IMR-90 (cell line): ENCODE results near the gene CHST2. TPM values are rescaled to one million over a fixed set of nuclear protein-coding genes. Genes with fewer than 3 reads are reported as not detected.

Source experiments
- ATAC-seq: fragments of 200-7000 bp; cut with Tn5 transposase; 2 replicates; pipeline ENCODE4 v1.9.1; 2020; ENCODE audit warnings: low read depth, mild to moderate bottlenecking, moderate library complexity
- BruUV-seq: library from RNA; stranded (reverse); fragments of 400-500 nt; replicated peaks from 2 replicates; lab custom pipeline; 2021; lab: Mats Ljungman, UMichigan
- CTCF ChIA-PET: fragments of 300-600 bp; formaldehyde crosslinking; extraction: SDS; loops from one replicate; lab custom pipeline; 2021; ENCODE audit warnings: antibody characterized with exemption; lab: Yijun Ruan, JAX
- POLR2A ChIA-PET: fragments of 300-600 bp; sonication (Branson Sonifier 250); formaldehyde crosslinking; loops from one replicate; lab custom pipeline; 2022; ENCODE audit warnings: antibody characterized with exemption; ENCODE audit not compliant: unreplicated experiment; lab: Charles Lee
- DNase-seq: peaks from one replicate; pipeline ENCODE4 v3.0.0; 2013
- H2AFZ ChIP-seq: replicated peaks from 2 replicates; pipeline ENCODE3; 2013; ENCODE audit warnings: low read length, mild to moderate bottlenecking; ENCODE audit not compliant: poor library complexity
- H2AK5ac ChIP-seq: 2 replicates; pipeline ENCODE4 v1.6.1; 2013; ENCODE audit warnings: low read depth, low read length, inconsistent platforms
- H2AK9ac ChIP-seq: replicated peaks from 2 replicates; pipeline ENCODE3; 2013; ENCODE audit warnings: mild to moderate bottlenecking, low read depth, low read length, moderate library complexity; ENCODE audit not compliant: poor library complexity
- H2BK120ac ChIP-seq: 2 replicates; pipeline ENCODE4 v1.6.1; 2013; ENCODE audit warnings: low read depth, low read length, inconsistent platforms
- H2BK15ac ChIP-seq: 3 replicates; pipeline ENCODE4 v1.6.1; 2013; ENCODE audit warnings: low read depth, low read length, inconsistent platforms
- H2BK20ac ChIP-seq: 2 replicates; pipeline ENCODE4 v1.6.1; 2013; ENCODE audit warnings: low read depth, mild to moderate bottlenecking, inconsistent platforms, low read length, moderate library complexity
- H2BK5ac ChIP-seq: 2 replicates; pipeline ENCODE4 v1.6.1; 2013; ENCODE audit warnings: mild to moderate bottlenecking, low read depth, low read length, inconsistent platforms; ENCODE audit not compliant: poor library complexity, severe bottlenecking
- H3K14ac ChIP-seq: replicated peaks from 2 replicates; pipeline ENCODE4 v1.6.1; 2013; ENCODE audit warnings: low read depth, low read length, inconsistent platforms
- H3K18ac ChIP-seq: 2 replicates; pipeline ENCODE4 v1.6.1; 2013; ENCODE audit warnings: low read depth, low read length, control low read depth
- H3K23ac ChIP-seq: 2 replicates; pipeline ENCODE4 v1.6.1; 2013; ENCODE audit warnings: low read depth, low read length, inconsistent platforms
- H3K27ac ChIP-seq: 2 replicates; pipeline ENCODE4 v1.5.1; 2013; ENCODE audit warnings: mild to moderate bottlenecking, control low read depth, low read length; ENCODE audit not compliant: insufficient read depth
- H3K27me3 ChIP-seq: 2 replicates; pipeline ENCODE4 v1.6.1; 2013; ENCODE audit warnings: low read length; ENCODE audit not compliant: control insufficient read depth, insufficient read depth
- H3K36me3 ChIP-seq: 2 replicates; pipeline ENCODE4 v1.6.1; 2013; ENCODE audit warnings: low read length, mixed read lengths; ENCODE audit not compliant: control insufficient read depth, insufficient read depth
- H3K4ac ChIP-seq: 2 replicates; pipeline ENCODE4 v1.6.1; 2013; ENCODE audit warnings: low read depth, low read length, inconsistent platforms
- H3K4me1 ChIP-seq: 2 replicates; pipeline ENCODE4 v1.6.1; 2013; ENCODE audit warnings: low read length, mixed read lengths; ENCODE audit not compliant: control insufficient read depth, insufficient read depth
- H3K4me2 ChIP-seq: 2 replicates; pipeline ENCODE4 v1.6.1; 2013; ENCODE audit warnings: low read depth, mild to moderate bottlenecking, control low read depth, low read length, moderate library complexity
- H3K4me3 ChIP-seq: 2 replicates; pipeline ENCODE4 v1.5.1; 2013; ENCODE audit warnings: low read depth, mild to moderate bottlenecking, control low read depth, low read length, moderate library complexity; ENCODE audit not compliant: insufficient read depth
- H3K56ac ChIP-seq: 2 replicates; pipeline ENCODE4 v1.6.1; 2013; ENCODE audit warnings: low read length, inconsistent platforms; ENCODE audit not compliant: insufficient read depth; ENCODE audit errors: extremely low read depth
- H3K79me1 ChIP-seq, 2 experiments: 2 replicates each; pipeline ENCODE4 v1.6.1; 2013; ENCODE audit warnings: low read length in 2 of 2, inconsistent platforms in 1 of 2, low read depth in 1 of 2
- H3K9ac ChIP-seq: 2 replicates; pipeline ENCODE4 v1.6.1; 2013; ENCODE audit warnings: low read depth, low read length, control low read depth
- H3K9me1 ChIP-seq: 2 replicates; pipeline ENCODE4 v1.6.1; 2013; ENCODE audit warnings: low read length, inconsistent platforms; ENCODE audit not compliant: insufficient read depth
- H3K9me3 ChIP-seq: 2 replicates; pipeline ENCODE4 v1.6.1; 2013; ENCODE audit warnings: low read length; ENCODE audit not compliant: control insufficient read depth, insufficient read depth
- H4K20me1 ChIP-seq: 2 replicates; pipeline ENCODE4 v1.6.1; 2013; ENCODE audit warnings: low read length, inconsistent platforms; ENCODE audit not compliant: insufficient read depth
- H4K5ac ChIP-seq: 2 replicates; pipeline ENCODE4 v1.6.1; 2013; ENCODE audit warnings: mild to moderate bottlenecking, low read depth, low read length, control low read depth
- H4K8ac ChIP-seq, 2 experiments: 2 replicates each; pipeline ENCODE4 v1.6.1; 2013; ENCODE audit warnings: low read depth in 2 of 2, low read length in 2 of 2, control low read depth in 1 of 2, inconsistent platforms in 1 of 2
- H4K91ac ChIP-seq: 2 replicates; pipeline ENCODE4 v1.6.1; 2013; ENCODE audit warnings: low read depth, low read length, inconsistent platforms; ENCODE audit not compliant: insufficient read depth
- BHLHE40 ChIP-seq: fragments of 150-350 bp; IDR thresholded peaks from 2 replicates; pipeline ENCODE4 v1.6.1; 2016; ENCODE audit warnings: mild to moderate bottlenecking, low read depth, low read length
- CEBPB ChIP-seq: IDR thresholded peaks from 2 replicates; pipeline ENCODE4 v1.6.1; 2012; ENCODE audit warnings: low read depth, low read length, improper control_type of control experiment
- CHD1 ChIP-seq: IDR thresholded peaks from 2 replicates; pipeline ENCODE4 v1.6.1; 2012; ENCODE audit warnings: low read depth, low read length, improper control_type of control experiment
- FOS ChIP-seq: fragments of 150-350 bp; IDR thresholded peaks from 2 replicates; pipeline ENCODE4 v1.6.1; 2016; ENCODE audit warnings: low read depth, low read length
- MAFK ChIP-seq: IDR thresholded peaks from 2 replicates; pipeline ENCODE4 v1.6.1; 2012; ENCODE audit warnings: low read depth, low read length, improper control_type of control experiment
- MXI1 ChIP-seq: IDR thresholded peaks from 2 replicates; pipeline ENCODE4 v1.6.1; 2012; ENCODE audit warnings: low read depth, mild to moderate bottlenecking, low read length, moderate library complexity, borderline replicate concordance
- NFE2L2 ChIP-seq: fragments of 150-350 bp; IDR thresholded peaks from 2 replicates; pipeline ENCODE4 v1.6.1; 2016; ENCODE audit warnings: low read depth, mild to moderate bottlenecking, low read length
- POLR2A ChIP-seq: IDR thresholded peaks from 2 replicates; pipeline ENCODE4 v1.6.1; 2012; ENCODE audit warnings: mild to moderate bottlenecking, low read depth, low read length
- RAD21 ChIP-seq: IDR thresholded peaks from 2 replicates; pipeline ENCODE4 v1.6.1; 2012; ENCODE audit warnings: low read length, improper control_type of control experiment
- RCOR1 ChIP-seq: IDR thresholded peaks from 2 replicates; pipeline ENCODE4 v1.6.1; 2012; ENCODE audit warnings: mild to moderate bottlenecking, low read length, improper control_type of control experiment; ENCODE audit not compliant: insufficient replicate concordance
- RFX5 ChIP-seq: IDR thresholded peaks from 2 replicates; pipeline ENCODE4 v1.8.0; 2012; ENCODE audit warnings: low read depth, mild to moderate bottlenecking, low read length, moderate library complexity
- SMC3 ChIP-seq: fragments of 150-350 bp; IDR thresholded peaks from 2 replicates; pipeline ENCODE4 v1.6.1; 2016; ENCODE audit warnings: low read depth, mild to moderate bottlenecking, antibody characterized with exemption, low read length, moderate library complexity
- WGBS, 2 experiments: methylation state at CpG; one replicate each; pipeline versions ENCODE4 v1.1.5 to v1.1.7; 2013; ENCODE audit warnings: missing lambda C conversion rate in 2 of 2; ENCODE audit not compliant: insufficient read length in 1 of 2; ENCODE audit errors: extremely low coverage in 2 of 2; 5-methylcytosine and 5-hydroxymethylcytosine counted together
- dilution Hi-C: fragments of 300-500 bp; cut with HindIII; formaldehyde crosslinking; loops from one replicate; pipeline ENCODE4 v1.14.3; 2018; ENCODE audit warnings: low sequenced_read_pairs; ENCODE audit not compliant: unreplicated experiment
- in situ Hi-C: fragments of 300-500 bp; cut with MboI; formaldehyde crosslinking; loops from 3 replicates; pipeline ENCODE4 v1.14.3; 2019; ENCODE audit warnings: low sequenced_read_pairs, inconsistent platforms, mixed read lengths
- intact Hi-C: fragments of 100-400 bp; cut with micrococcal nuclease; formaldehyde crosslinking; loops from 2 replicates; pipeline ENCODE4 v1.10.0; 2022
- polyA plus RNA-seq, 3 experiments: library from polyadenylated mRNA; depleted of rRNA; stranded (reverse); fragments of >200 nt; gene quantifications; 2 replicates each; pipeline ENCODE4 v1.2.3, GENCODE V29; 2012; ENCODE audit warnings: low replicate concordance in 1 of 3
- total RNA-seq: library from RNA; depleted of rRNA; stranded (reverse); fragments of >200 nt; gene quantifications from 2 replicates; pipeline ENCODE4 v1.2.3, GENCODE V29; 2012
- TF ChIP-seq, protein P1 (sequence below): fragments of 150-350 bp; IDR thresholded peaks from 2 replicates; pipeline ENCODE4 v1.6.1; 2017; ENCODE audit warnings: mild to moderate bottlenecking, antibody characterized with exemption, low read length, low read depth
- TF ChIP-seq, protein P2 (sequence below): fragments of 150-350 bp; IDR thresholded peaks from 2 replicates; pipeline ENCODE4 v1.6.1; 2016; ENCODE audit warnings: low read depth, mild to moderate bottlenecking, low read length, moderate library complexity, borderline replicate concordance
- TF ChIP-seq, protein P3 (sequence below): conservative IDR thresholded peaks from 2 replicates; pipeline ENCODE4 v1.5.1; 2012; ENCODE audit warnings: mild to moderate bottlenecking, low read depth, low read length, improper control_type of control experiment

CHST2 gene
- total and polyA plus RNA-seq, 2 of the 4 experiments (the other 2 are of a cell fraction): 0.90 to 1.4 TPM

DNA sequence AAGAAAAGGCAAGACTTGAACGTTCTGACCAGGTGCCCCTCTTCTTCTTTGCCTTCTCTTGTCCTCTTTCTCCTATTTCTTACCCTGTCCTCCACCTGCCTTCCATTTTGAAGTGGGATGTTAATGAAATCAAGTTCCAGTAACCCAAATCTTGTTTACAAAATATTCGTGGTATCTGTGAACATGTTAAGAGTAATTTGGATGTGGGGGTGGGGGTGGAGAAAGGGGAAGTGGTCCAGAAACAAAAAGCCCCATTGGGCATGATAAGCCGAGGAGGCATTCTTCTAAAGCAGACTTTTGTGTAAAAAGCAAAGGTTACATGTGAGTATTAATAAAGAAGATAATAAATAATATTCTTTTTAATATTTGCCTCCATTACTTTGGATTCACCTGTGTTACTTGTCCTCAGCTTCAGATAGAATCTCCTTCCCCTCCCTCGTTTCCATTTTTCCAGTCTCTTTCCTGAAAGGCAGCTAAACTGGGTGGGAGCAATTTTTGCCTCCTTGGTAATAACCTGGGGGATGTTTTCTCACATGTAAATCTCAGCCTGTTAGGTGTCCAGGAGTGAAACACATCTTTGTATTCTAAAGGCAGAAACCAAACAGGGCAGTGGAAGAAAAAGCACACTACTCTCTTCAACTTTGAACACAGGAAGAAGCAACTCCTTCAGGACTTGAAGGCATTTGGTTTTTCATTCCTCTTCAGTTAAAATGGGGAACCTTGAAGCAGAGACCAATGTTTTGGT lies 3.2 kb downstream of the CHST2 start:
- Histone ChIP-seq H2AK5ac (no peak overlapping the region), H3K4me3 (no peak overlapping the region), H3K14ac (no peak overlapping the region), H3K79me1 (no peaks in the 10 kb centered on the region; a peak in 1 of 4 replicates), H3K18ac (no peak overlapping the region), H3K9ac (no peak overlapping the region), H3K27ac (no peak overlapping the region), H4K20me1 (no peaks in the 10 kb centered on the region), H2BK15ac (no peak overlapping the region), H3K4ac (no peak overlapping the region), H2BK5ac (no peak overlapping the region), H4K8ac (no peak overlapping the region), H2BK120ac (no peak overlapping the region), H2BK20ac (no peak overlapping the region), H3K4me2 (no peak overlapping the region), H3K9me3 (no peaks in the 10 kb centered on the region), H2AK9ac (no peak overlapping the region), H3K36me3 (no peaks in the 10 kb centered on the region), H3K23ac (no peak overlapping the region), H4K5ac (no peak overlapping the region), H3K27me3 (peaks cover 7% of the 10 kb centered on the region; the same call in 1 of the 2 replicates), H2AFZ (no peak overlapping the region), H3K56ac (no peak overlapping the region), H4K91ac (no peak overlapping the region), H3K9me1 (no peaks in the 10 kb centered on the region; the same call in 1 of the 2 replicates), H3K4me1 (peaks cover 6% of the 10 kb centered on the region)
- in situ Hi-C loops (loop anchor here (10.0 kb wide), 1 partner anchor 182 kb away; no protein-coding TSS in a partner anchor), dilution Hi-C loops (no loop called here), intact Hi-C loops (no loop called here)
- CTCF ChIA-PET: interaction anchor here (1.1 kb wide), 1 partner anchor 551 kb away, joined by 3 read pairs; no protein-coding TSS in a partner anchor
- ATAC-seq (no peak), DNase-seq (no peak)
- POLR2A ChIA-PET: no interaction called here
- BruUV-seq: no TSS peak
- WGBS, 2 experiments: no CpG with 5 or more reads among the region's 4 CpGs
- TF ChIP-seq, protein P1, sequence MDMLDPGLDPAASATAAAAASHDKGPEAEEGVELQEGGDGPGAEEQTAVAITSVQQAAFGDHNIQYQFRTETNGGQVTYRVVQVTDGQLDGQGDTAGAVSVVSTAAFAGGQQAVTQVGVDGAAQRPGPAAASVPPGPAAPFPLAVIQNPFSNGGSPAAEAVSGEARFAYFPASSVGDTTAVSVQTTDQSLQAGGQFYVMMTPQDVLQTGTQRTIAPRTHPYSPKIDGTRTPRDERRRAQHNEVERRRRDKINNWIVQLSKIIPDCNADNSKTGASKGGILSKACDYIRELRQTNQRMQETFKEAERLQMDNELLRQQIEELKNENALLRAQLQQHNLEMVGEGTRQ: no peak
- TF ChIP-seq RCOR1 (no peak), CEBPB (no peak), POLR2A (no peak), RFX5 (no peak), CHD1 (no peak), MXI1 (no peak), BHLHE40 (no peak), FOS (no peak), RAD21 (no peak), NFE2L2 (no peak), SMC3 (no peak), MAFK (no peak)
- TF ChIP-seq, protein P2, sequence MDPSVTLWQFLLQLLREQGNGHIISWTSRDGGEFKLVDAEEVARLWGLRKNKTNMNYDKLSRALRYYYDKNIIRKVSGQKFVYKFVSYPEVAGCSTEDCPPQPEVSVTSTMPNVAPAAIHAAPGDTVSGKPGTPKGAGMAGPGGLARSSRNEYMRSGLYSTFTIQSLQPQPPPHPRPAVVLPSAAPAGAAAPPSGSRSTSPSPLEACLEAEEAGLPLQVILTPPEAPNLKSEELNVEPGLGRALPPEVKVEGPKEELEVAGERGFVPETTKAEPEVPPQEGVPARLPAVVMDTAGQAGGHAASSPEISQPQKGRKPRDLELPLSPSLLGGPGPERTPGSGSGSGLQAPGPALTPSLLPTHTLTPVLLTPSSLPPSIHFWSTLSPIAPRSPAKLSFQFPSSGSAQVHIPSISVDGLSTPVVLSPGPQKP: no peak
- TF ChIP-seq, protein P3, sequence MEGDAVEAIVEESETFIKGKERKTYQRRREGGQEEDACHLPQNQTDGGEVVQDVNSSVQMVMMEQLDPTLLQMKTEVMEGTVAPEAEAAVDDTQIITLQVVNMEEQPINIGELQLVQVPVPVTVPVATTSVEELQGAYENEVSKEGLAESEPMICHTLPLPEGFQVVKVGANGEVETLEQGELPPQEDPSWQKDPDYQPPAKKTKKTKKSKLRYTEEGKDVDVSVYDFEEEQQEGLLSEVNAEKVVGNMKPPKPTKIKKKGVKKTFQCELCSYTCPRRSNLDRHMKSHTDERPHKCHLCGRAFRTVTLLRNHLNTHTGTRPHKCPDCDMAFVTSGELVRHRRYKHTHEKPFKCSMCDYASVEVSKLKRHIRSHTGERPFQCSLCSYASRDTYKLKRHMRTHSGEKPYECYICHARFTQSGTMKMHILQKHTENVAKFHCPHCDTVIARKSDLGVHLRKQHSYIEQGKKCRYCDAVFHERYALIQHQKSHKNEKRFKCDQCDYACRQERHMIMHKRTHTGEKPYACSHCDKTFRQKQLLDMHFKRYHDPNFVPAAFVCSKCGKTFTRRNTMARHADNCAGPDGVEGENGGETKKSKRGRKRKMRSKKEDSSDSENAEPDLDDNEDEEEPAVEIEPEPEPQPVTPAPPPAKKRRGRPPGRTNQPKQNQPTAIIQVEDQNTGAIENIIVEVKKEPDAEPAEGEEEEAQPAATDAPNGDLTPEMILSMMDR: no peak
